Stimulated activated CD4-positive, alpha-beta T cell treated with anti-CD3 and anti-CD28 coated beads, Interleukin-4, amount 100 ng/mL, for 4 hours (primary cell): ENCODE data around the gene CRY2.
"Not testable (repeated sequence)": the region's sequence is repeated elsewhere in the genome, so short reads cannot be mapped to it uniquely, and the experiment has no call there.

Experiments
- DNase-seq, 2 experiments: peaks; one replicate each; pipeline ENCODE4 v3.0.0-alpha.2; 2020

Gene CRY2

DNA sequence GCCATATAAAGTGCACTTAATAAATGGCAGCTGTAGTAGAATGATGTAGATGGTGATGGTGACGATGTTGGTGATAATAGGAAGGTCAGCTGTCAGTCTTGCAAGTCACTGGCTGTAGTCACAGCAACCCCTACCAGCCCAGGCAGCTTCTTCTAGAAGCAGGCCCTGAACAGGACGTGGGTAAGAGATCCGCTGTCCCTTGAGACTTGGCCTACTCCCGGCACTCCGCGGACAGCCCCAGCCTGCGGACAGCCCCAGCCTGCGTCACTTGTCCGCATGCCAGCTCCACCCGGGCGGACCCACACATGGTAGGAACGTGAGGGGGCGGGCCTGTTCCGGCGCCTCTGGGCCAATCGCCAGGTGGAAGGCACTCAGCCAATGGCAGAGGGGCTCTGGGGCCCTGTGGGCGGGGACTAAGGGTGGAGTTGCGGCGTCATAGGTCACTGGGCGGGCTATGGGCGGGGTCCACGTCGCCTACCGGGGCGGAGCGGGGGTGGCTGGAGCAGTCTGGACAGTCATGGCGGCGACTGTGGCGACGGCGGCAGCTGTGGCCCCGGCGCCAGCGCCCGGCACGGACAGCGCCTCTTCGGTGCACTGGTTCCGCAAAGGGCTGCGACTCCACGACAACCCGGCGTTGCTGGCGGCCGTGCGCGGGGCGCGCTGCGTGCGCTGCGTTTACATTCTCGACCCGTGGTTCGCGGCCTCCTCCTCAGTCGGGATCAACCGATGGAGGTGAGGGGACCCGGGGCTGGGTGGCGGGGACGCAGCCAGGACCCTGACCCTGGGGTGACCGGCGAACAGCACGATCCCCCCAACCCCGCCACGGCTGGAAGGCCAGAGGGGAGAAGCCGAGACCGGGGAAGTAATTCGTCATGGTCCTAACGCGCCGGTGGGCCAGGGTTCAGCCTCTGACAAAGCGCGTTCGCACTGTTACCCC lies at the start of gene CRY2:
TSS of gene CRY2 (plus strand) at position 502 of the 937 bp plus-strand sequence. CDS start at position 518, 16 bp downstream.
- DNase-seq: peak; percentile 99

DNA sequence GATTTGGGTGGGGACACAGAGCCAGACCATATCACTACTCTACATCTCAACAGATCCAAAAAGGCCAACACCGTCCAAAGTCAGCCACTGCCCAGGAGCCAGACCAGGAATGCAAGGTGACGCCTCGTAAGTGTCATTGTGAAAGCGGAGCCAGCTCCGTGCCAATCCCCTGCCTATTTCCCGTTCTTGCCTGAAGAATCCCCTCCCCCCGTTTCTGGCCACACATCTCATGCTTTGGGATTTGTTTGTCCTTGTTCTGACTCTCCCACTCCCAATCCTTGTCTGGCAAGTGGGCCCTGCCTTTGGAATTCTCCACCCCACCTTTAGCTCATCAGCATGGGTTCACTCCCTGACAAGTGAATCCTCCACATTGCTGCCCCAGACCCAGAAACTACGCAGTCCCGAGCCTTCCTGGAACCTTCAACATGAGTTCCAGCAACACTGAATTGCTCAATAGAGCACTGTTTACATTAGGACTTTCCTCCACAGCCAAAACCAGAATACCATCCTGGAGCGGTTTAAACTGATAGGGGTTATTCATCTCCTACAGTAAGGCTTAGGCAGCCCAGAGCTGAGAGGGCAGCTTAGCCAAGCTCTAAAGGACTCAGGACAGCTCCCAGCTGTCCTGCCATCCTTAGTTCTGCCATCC lies 48.4 kb upstream of the CRY2 start:
- no peak for DNase-seq

DNA sequence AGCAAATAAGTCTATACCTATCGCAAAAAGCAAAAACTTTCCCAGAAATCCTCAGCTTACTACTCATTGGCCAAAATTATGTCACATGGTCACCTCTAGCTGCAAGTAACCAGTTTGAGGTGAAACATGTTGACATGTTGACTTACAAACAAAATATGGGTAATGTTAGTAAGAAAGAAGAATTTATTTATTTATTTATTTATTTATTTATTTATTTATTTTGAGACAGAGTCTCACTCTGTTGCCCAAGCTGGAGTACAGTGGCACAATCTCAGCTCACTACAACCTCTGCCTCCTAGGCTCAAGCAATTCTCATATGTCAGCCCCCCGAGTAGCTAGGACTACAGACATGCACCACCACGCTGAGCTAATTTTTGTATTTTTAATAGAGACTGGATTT lies 47.7 kb upstream of the CRY2 start:
- no peak for DNase-seq

DNA sequence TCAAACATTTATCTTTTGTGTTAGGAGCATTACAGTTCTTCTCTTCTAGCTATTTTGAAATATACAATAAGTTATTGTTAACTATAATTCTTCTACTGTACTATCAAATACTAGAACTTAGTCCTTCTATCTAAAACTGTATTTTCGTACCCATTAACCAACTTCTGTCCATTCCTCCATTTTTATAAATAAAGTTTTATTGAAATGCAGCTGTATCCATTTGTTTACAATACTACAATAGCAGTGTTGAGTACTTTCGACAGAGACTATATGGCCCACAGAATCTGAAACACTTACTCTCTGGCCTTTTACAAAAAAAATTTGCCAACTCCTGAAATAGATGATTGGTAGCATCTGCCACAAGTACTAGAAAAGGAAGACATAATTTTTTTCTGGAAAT lies 47.0 kb upstream of the CRY2 start:
- DNase-seq: no peak

DNA sequence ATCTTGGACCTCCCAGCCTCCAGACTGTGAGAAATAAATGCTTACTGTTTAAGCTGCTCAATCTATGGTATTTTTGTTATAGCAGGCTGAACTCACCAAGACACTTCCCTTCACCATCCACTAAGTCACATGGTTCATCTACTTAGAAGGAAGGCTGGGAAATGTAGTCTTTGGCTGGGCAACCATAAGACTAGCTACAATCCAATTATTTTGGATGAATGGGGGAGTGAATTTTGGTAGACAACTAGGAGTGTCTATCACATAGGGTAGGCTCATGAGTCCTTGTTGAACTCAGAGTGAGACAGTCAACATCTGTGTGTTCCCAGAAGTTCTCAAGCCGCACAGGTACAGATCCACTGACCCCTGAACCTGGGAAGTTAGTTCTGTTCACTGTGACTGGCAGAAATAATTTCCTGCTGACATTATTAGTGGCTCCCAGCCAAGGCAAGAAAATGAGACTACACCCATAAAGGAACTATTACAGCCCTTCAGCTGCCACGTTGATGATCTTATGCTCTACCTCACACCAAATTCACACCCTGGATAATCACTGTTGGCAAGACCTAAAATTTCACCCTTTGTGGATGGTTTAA lies 45.5 kb upstream of the CRY2 start:
- DNase-seq: no peak

DNA sequence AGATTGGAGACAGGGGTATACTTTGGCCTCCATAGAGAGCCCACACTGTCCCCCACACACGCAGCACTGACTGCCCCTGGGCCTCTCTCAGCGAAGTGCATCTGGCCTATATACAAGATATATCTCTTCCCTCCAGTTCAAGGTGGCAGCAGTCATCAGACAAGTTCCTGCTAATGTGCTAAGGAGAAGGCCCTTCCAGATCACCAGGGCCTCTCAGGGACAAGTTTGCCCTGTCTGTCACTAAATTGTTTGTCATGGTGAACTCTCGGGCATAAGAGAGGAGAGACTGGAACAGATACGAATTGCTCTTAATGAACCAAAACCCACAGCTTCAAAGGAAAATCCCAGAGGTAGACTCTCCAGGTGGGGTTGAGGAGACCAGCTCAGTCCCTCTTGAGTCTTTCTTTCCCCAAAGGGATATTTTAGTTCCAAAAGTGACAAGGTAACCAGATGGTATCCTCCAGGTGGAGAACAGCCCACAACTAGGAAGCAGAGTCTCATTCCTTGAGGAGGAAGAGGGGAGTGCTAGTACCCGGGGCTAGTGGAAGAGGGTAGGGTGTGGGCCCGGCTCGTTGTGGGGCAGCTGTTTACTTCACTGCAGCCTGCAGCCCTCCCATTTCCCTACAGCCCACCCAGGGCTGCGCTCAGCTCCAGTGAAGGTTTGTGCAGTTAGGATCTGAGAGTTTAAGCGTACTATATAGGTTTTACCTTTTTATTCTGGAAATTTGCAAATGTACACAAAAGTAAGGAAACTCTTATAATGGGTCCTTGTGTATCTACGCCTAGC lies 44.6 kb upstream of the CRY2 start:
- no peak for DNase-seq

DNA sequence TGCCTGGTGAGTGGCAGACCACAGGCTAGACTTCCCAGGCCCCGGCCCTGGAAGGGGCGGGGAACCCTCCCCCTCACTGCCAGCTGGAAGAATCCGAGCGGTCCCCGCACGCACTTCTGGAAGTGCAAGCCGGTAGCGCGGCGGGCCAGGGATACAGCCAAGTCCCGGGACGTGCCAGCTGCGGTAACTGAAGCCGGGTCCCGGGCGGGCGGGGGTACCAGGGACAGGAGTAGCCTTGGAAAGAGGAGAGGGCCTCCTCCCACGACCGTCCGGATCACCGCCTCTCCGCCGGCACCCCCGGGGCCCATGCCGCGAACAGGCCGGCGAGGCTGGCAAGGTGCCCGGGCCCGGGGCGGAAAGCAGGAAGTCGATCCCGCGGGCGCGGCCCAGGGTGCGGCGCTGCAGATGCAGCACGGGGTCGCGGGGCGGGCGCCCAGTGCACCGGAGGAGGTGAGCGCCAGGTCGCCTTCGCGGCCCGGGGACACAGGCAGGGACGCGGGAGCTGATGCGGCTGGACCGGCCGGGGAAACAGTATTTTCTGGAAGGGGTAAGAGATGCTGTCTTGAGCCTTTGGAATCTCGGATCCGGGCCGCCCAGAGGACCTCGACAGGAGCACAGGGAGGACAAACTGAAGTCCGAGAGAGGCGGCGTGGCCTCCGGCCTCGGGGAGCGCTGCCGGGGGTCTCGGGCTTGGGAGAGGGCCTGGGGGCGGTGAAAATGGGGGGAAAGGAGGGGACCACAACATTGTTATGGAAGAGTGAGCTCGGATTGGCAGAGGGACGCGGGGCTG lies 43.1 kb upstream of the CRY2 start:
- DNase-seq: peak; percentile 52 to 66

DNA sequence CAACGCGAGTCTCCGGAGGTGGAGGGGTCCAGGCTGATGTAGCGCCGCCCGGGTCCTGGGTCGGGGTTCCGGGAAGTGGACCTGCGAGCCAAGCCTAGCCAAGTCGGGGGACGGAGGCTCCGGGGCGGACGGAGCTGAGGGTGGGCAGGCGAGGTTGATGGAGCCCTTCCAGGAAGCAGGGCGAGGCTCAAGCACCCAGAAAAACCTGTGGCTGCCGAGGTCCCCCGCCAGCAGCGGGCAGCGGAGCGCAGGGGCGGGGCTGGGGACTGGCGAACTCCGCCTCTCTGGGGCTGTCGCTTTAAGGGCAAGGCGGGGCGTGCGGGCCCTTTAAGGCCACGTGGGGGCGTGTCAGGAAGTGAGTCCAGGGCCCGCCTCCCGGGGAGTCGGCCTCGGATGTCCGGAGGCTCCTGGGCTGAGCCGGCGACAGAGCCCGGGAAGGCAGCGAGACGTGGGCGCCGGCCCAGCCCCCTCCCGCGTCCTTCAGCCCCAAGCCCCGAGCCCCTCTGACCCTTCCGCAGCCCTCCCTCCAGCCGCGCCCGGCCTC lies 42.4 kb upstream of the CRY2 start, which contains the start of gene SLC35C1:
TSS of gene SLC35C1 (plus strand) at position 389 of the 544 bp plus-strand sequence. CDS start 653 bp downstream, outside the sequence.
- peak; percentile 95 to 98 for DNase-seq

DNA sequence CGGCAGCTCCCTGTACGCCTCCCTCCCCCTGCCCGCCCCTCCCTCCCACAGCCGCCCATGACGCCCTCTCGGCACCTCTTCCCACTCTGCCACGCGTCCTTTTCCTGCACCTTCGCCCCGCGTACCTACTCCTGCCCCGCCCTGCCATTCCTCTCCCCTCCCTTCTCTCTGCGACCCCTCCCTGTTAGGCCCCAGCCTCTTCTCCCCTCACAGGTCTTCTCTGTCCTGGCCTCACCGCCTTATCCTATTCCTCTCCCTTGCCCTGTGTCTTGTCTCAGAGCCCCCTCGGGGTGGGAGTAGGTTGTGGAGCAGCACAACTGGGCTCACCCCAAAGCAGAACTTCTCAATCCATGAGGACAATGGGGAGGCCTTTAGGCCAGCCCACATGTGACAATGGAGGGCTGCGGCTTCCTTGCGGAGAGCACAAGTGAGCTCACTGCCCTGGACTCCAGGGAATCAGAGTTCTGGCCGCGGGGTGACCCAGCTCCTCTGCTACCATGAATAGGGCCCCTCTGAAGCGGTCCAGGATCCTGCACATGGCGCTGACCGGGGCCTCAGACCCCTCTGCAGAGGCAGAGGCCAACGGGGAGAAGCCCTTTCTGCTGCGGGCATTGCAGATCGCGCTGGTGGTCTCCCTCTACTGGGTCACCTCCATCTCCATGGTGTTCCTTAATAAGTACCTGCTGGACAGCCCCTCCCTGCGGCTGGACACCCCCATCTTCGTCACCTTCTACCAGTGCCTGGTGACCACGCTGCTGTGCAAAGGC lies 41.8 kb upstream of the CRY2 start:
- no peak for DNase-seq

DNA sequence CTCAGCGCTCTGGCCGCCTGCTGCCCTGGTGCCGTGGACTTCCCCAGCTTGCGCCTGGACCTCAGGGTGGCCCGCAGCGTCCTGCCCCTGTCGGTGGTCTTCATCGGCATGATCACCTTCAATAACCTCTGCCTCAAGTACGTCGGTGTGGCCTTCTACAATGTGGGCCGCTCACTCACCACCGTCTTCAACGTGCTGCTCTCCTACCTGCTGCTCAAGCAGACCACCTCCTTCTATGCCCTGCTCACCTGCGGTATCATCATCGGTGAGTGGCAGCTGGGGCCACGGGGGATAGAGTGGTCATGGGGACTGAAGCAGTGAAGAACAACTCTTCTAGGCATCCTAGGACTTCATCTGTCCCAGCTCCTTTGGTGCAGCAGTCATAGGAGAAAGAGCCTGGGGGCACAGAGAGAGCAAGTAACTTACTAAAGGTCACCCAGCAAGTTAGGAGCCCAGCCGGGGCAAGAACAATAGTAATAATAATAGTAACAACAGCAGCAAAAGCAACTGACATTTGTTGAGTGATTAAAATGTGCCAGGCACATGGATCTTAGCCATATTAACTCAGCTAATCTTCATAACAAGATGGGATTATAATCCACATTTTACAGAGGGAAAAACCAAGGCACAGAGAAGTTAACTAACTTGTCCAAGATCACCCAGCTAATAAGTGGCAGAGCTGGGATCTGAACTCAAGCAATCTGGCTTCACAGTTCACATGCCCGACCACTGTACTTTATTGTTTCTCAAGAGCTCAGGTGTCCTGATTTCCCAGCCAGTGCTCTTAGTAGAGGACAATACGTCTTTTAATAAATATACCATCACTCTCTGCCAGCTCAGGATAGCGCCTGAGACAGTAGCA lies 41.0 kb upstream of the CRY2 start:
- DNase-seq: no peak

DNA sequence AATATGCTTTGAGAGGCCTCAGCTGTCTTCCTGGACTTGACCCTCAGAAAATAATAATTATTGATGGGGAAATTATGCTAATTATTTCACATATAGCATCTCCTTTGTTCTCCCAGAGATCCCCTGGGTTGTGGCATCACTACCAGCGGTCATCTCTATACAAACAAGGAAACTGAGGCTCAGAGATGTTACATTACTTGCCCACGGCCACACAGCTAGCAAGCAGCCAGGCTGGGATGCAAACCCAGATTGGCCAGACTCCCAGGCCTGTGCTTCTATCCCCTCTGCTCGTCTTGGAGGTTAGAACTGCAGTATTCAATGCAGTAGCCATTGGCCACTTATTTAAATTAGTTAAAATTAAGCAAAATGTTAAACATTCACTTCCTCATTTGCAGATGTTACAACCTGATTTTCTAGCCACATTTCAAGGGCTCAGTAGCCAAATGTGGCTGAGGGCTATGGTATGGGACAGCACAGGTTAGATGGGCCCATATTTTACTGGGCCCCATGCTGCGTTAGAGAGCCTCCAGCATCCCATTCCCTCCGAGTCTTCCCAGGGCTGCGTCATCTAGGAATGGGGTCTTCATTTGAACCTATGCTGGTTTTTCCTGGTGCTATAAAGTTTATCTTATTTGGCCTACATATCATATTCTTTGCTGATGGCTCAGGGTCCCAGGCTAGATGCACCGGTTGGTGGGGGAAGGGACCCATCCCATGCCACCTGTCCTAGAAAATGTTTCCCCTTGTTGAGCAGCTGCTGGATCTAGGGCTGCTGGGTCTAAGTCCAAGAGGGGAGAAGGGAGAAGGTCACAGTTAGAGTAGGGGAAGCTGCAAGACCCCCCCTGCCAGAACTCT lies 40.1 kb upstream of the CRY2 start:
- no peak for DNase-seq

DNA sequence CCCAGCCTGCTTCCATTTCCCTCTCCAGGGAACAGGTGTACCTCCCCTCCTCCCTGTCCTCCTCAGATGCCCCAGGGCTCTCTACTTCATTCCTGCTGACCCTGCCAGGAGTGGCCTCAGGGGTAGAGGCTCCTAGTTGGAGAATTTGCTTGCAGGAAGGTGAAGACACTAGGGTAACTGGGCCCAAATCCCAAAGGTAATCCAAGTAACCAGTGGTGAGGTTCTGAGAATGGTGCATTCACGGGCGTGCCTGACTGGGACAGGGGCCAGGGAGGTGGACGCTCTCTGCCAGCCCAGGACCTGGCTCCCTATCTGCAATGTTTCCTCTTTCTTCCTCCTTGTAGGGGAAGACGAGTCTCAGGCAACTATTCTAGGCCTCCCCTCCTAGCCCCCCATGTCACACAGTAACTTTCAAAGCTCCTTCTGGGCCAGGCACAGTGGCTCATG lies 39.5 kb upstream of the CRY2 start:
- DNase-seq: no peak

DNA sequence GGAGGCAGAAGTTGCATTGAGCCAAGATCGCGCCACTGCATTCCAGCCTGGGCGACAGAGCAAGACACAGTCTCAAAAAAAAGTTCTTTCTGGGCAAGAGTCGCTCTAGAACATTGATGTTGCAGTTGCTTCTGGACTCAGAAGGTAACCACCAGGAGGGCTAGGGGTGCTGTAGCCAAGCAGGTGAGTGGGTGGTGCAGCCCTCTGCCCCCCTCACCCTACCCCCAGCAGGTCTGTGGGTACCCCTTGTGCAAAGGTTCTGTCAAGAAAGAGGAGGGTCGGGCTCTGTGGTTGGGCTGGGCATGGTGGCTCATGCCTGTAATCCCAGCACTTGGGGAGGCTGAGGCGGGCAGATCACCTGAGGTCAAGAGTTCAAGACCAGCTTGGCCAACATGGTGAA lies 38.8 kb upstream of the CRY2 start:
- DNase-seq: not testable (repeated sequence)

DNA sequence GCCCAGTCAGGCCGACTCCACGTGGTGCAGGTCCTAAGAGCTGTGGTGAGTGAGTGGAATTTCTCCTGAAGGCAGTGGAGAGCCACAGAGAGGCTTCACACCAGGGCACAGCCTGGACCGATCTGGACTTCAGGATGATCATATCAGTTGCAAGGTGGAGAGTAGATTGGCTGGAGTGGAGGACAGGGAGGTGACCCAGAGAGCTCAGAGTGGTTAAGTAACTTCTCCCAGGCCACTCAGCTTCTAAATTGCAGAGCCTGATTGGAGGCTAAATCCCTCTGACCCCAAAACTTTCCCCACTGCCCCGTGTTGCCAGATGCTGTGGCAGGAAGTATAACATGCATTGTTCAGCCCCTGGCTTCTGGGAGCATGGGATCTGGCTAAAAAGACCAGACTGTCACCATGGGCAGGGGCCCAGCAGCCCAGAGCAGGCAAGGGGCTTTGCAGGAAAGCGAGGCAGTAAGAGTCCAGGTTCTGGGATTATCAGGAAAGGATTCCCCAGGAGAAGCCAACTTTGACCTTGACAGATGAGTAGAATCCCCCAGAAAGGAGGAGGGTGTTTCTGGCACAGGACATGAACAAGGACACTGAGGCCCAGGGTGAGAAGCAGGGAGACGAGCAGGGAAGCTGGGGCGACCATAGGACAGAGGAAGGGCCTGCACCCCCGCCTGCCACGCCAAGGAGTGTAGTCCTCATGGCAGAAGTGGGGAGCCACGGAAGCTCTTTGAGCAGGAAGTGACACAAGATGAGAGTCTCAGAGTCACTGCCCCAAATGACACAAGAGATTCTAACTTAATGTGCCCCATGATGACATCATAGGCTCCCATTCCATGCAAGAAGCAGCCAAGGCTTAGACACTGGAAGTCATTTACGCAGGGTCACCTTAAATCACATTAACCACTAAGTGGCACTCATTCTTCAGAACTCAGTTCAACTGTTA lies 37.5 kb upstream of the CRY2 start:
- no peak for DNase-seq

DNA sequence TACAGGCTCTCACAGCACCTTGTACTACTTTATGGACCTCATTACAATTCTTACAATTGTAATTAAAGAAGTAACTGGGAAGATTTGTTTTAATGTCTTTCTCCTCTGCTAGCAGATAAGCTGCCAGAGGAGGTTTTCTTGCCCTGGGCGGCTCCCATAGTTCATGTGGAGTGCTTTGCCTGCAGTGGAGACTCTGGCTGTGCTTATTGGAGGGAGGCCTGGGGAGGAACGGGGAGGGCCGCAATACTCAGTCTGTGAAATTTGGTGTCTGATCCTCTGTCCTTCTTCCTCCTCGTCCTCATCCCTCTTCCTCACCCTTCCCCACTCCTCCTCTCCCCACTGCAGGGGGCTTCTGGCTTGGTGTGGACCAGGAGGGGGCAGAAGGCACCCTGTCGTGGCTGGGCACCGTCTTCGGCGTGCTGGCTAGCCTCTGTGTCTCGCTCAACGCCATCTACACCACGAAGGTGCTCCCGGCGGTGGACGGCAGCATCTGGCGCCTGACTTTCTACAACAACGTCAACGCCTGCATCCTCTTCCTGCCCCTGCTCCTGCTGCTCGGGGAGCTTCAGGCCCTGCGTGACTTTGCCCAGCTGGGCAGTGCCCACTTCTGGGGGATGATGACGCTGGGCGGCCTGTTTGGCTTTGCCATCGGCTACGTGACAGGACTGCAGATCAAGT lies 36.7 kb upstream of the CRY2 start:
- DNase-seq: no peak

DNA sequence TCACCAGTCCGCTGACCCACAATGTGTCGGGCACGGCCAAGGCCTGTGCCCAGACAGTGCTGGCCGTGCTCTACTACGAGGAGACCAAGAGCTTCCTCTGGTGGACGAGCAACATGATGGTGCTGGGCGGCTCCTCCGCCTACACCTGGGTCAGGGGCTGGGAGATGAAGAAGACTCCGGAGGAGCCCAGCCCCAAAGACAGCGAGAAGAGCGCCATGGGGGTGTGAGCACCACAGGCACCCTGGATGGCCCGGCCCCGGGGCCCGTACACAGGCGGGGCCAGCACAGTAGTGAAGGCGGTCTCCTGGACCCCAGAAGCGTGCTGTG lies 36.2 kb upstream of the CRY2 start:
- no peak for DNase-seq
